ENCODE results near the gene SCO1.
"Not testable (repeated sequence)": the region's sequence is repeated elsewhere in the genome, so short reads cannot be mapped to it uniquely, and the experiment has no call there.

SCO1 gene

DNA sequence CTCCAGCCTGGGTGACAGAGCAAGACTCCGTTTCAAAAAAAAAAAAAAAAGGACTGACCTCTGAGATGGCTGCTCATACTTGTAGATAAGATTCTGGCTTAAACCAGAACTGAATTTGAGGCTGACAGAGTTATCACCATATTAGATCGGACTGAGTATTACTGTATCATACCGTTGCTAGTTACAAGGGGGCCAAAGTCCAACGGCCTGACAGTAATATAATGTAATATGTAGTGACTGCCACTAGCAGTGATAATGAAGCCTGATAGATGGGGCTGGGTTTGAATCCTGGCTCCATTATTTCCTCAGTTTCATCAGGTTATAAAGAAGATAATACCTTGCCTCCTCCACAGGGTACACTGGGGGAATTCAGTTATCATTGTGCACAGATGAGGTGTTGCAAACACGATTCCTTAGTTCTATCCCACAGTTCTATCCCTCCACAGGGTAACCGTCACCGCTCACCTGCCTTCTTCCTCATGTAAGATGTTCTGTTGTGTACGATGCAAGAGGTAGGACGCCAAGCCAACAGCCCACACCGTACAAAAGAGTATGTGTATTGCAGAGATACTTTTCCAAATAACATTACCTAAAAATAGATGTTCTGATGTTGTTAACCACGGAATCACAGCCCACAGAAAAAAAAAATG is 27.3 kb upstream of the SCO1 start:
- DNase-seq = no peak

DNA sequence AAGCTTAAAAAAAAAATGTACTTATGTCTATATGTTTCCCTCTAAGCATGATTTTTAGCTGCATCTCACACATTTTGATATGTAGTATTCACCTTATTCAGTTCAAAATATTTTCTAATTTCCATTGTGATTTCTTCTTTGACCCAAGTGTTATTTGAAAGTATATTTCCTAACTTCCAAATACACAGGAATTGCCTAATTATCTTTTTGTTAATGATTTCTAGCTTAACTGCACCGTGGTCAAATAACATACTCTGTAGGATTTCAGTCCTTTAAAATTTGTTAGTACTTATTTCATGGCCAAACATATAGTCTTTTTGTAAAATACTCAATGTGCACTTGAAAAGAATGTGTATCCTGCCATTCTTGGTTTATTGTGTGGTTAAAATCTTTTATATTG is 21.2 kb upstream of the SCO1 start:
- no peak for DNase-seq

DNA sequence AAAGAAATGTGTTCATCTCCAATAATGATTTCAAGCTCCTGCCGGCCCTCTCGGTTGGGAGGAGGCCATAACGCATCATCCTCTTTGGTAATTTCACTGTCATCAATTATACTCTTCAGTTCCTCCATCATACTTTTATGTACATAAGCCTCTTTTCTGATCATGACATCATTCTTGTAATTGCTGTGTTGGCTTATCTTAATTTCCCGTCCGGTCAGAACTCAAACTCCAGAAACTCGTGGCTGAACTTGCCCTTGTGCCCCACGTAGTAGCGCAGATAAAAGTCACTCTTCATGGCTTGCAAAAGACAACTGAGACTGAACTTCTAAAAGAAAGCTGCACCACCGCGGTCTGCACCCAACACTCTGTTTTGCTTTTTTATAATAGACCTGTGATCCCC is 18.9 kb upstream of the SCO1 start:
- no peak for DNase-seq

DNA sequence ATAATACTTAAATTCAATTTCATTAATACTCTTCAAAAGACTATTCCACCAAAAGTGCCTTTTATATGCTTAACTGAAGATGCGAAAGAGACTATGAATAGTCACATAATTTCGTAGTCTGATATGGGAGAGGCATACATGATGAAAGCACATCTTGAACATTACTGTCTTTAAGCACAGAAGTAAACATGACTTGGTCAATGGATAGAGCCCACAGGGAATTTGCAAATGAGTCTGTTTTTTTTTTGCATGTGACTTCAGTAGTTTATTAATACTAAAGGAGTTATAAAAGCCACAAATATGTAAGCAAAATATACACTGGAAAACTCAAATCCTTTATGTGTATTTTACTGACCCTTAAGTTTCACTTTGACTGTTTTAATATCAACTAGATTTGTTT is 16.0 kb upstream of the SCO1 start:
- no peak for DNase-seq

DNA sequence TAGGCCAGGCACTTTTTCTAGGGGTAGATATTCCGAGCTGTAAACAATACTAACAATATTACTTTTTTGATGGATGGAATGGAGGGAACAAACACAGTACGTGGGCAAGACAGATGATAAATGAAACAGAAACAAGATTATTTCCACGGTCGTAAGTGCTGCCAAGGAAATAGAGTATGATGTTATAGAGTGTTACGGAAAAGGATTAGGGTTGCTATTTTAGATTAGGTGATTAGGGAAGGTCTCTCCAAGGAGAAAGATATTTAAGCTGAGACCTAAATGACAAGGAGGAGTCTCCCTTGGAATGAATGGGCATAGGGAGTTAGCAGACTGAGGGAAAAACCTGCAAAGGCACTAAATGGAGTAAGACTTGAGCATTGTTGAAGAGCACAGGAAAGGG is 8.4 kb upstream of the SCO1 start:
- DNase-seq = no peak

DNA sequence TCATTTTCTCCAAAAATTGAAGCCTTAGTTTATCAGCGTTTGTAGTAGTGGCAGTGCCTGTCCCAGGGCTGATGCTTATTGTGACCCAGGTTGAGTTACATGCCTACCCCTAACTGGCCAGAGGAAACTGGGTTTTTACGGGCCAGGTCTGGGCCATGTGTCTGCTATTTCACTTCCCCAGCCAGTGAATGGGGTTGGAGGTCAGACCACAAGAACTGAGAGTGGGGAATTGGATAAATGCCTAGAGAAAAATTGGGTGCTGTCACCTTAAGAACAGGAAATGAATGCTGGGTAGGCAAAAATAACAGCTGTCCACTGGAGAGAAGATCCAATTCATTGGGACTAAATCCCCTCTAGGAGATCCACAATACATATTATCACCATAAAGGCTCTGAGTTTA is 5.2 kb upstream of the SCO1 start:
- DNase-seq = no peak

DNA sequence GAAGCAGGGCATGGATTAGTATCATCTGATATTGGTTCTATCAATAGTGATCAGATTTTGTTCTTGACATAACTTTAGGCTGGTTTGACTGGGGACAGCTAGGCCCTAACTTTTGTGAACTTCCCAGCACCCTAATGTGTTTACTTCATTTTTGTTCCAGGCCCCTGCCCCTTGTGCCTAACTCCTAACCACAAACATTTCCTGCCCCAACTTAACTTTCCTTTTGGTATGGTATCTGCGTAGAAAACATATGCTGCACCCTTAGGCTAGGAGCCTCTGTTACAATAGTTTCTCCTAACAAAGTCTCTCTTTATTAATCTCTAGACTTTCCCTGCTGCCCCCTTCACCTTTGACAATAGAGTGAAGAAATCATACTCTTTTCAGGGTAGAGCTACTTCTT is 2.5 kb upstream of the SCO1 start:
- no peak for DNase-seq

DNA sequence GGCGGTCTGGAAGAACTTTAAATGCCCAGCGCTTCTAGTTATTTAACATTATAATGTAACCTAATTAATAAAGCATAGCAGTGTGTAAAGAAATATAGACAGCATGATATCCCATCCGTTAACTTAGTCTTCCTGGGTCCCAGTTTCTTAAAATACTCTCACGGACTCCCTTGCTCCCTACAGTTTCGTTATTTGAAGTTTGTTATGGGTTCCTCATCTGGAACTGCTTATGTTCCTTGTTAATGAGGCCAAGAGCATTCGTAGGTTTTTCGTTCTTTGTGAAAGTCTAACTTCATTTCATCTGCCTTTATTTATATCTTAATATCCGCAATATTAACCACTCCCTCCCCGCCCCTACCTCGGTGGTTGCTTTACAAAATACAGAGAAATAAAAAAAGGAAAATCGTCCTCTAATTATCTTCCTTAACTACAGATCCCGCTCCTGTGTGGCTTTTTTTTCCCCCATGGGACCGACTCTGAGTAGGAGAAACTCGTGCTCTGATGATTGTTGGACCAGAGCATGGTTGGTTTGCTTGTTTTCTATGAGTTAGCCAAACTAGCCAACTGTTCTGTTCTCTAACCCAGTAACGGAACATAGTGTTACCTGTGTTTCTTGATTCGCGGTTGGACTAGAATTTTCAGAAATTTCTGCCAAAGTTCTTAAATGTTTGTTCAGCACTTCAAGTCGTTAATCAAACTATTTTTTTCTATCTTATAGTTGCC is 924 bp upstream of the SCO1 start:
- DNase-seq = no peak

DNA sequence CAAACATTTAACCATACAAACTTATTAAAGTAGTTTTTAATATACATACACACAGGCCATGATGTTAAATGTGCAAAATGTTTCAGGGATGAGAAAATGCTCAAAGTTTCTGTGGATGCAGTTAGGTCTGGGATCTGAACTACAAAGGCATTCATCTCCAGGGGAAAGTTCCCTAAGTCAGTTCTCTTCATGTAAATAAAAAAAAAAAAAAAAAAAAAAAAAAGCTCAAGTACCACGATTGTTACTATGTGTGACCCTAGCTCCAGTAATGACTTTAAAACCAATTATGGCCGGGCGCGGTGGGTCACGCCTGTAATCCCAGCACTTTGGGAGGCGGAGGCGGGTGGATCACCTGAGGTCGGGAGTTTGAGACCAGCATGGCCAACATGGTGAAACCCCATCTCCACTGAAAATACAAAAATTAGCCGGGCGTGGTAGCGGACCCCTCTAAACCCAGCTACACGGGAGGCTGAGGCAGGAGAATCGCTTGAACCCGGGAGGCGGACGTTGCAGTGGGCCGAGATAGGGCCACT is 1.4 kb downstream of the SCO1 start:
- DNase-seq = not testable (repeated sequence)

DNA sequence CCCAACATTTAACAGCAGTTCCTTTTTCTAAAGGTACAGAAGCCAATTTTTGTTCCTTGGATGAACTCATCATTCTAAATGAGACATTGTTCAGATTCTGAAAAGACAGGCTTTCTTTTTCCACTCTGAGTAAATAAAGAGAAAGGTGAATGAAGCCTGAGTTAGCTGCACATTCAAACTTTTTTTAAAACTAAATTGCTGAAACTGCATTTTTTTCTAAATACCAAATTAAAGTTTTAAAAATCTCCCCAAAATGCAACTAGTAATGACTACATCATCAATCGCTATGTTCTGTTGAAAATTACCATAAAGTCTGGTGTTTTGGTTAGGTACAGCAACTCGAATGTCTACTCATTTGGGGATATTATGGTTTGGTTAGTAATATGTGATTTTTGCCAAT is 9.8 kb downstream of the SCO1 start:
- DNase-seq = no peak

DNA sequence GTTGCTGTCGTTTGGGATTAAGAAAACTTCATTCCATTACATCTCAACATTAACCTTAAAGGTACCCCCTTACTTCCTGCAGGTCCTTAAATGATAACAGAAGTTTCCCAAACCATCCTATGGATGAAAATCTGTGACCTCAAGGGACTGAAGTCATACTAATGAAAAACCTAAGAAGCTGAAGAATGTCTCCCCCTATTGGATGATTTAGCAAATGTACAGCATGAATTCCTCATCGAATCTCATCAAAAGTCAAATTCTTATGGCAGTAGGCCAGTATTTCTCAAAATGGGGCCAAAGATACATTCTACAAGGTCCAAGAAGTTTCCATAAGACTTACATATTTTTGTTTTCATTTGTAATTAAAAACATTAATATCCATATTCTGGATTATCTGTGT is 13.5 kb downstream of the SCO1 start:
- no peak for DNase-seq

DNA sequence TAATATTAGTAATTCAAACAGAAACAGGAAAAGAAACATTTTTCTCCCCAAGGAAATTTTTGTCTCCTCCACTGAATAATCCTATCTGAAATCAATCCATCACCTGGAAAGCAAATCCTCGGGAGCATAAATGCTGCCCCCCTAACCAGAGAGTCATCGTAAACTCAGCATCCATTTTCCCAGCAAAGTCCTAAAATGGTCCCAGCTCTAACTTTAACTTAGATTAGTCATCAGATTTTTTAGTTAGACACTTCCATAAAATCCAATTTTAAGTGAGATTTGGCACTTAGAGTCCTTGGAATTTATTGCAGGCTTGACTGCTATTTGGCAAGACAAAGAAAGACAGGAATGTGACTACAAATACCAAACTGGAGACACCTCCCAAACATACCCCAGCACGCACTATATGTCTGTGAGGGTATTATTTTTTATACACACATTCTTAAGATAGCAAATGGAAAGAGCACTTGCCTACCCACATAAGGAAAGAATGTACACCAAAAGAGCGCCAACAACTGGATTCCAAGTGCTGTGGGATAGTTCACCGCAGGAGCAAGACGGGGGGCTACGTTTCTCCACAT is 15.4 kb downstream of the SCO1 start:
- DNase-seq = no peak

DNA sequence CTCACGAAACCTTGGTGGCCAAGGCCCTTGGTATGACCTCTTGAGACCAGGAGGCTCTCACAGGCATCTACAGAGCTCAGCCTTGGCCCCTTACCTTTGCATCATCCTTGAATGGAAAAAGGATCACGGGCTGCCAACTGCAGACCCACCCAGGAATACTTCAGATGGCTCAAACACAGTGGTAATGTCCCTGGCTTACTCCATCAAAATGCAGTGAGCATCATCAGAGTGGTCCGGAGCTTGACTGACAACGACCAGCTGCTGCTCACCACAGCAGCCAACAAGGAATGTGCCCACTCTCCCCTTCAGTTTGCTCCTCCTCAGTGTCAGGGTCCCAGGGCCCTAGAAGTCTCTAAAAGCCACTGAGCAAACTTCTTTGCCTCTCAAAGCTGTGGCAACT is 22.6 kb downstream of the SCO1 start:
- DNase-seq = no peak

DNA sequence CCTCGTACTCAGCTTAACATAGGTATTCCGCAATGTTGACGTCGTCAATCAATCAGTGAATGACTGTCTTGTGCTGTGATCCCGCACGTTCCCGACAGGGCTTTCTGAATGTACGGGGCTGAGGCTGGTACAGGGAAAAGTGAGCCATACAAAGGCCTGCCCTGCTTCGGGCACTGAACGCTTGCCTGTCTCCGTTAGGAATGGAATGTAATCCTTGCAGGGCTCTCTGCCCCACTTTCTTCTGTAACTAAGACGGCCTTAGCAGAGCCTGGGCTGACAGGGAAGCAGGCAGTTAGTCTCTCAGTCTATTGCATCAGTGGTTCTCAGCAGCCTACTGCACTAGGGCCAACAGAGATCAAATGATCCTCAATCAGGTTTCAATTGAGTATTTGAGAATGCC is 24.0 kb downstream of the SCO1 start:
- no peak for DNase-seq

DNA sequence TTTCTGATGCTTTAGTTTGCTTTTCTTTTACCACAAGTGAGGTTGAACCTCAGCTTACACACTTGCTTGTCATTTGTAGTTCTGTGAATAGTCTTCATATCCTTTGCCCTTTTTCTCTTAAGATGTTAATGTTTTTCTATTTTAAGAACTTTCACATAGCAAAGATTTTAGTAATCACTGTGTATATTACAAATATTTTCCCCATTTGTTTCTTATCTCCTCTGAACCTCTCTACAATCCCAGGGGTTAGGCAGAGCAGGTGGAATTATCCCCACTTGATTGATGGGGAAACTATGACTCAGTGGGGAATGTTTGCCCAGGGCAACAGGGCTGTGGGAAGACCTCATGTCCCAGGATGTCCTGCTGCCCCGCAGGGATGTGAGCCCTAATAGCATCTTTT is 28.6 kb downstream of the SCO1 start:
- DNase-seq = no peak

DNA sequence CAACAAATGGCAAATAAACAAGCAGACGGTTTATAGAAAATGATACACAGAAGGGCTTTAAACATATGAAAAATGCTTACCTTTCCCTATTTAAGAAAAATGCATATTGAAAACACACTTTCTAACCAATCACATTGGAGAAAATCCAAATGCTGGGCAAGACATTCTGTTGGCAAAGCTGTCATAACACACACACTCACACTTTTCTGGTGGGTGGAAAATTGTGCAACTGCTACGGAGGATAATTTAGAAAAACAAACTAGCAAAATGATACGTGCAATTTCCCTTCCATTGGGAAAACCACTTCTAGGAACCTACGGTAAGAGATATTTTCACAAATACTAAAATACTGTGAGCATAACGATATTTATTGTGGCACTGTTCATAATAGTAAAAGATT is 30.4 kb downstream of the SCO1 start:
- DNase-seq = no peak

DNA sequence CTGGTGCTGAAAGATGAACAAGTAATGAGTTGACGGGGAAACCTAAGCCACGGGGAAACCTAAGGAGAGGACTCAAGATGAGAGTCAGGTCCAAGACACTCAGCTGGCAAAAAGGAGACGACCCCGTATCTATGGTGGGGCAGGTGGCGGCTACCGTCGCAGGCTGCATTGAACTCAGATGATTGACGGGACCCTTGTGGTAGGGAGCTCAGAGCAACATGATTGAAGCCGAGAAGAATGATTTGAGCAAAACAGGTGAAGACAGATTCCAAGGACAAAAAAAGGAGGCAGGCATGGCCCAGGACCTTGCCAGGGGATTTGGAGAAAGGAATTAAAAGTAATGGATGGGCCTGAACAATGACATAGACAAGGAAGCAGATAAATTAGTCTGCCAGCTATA is 32.8 kb downstream of the SCO1 start:
- DNase-seq = no peak

DNA sequence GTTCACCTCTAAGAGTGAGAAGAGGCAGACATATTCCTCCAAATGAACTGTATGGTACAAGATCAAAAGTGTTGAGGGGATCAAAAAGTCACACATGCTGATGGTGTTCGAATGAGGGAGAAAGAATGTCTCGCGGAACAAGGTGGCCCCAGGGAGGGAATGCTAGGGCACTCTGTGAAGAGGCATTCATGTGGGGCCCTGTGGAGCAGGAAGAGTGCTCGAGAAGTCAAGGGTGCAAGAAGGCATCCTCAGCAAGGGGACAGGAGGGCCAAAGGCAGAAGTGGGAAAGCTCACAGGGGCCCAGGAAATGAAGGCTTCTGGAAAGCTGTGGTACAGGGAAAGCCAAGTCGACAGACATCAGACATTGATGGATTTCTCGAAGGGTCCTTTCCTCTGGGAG is 34.1 kb downstream of the SCO1 start:
- DNase-seq = no peak

DNA sequence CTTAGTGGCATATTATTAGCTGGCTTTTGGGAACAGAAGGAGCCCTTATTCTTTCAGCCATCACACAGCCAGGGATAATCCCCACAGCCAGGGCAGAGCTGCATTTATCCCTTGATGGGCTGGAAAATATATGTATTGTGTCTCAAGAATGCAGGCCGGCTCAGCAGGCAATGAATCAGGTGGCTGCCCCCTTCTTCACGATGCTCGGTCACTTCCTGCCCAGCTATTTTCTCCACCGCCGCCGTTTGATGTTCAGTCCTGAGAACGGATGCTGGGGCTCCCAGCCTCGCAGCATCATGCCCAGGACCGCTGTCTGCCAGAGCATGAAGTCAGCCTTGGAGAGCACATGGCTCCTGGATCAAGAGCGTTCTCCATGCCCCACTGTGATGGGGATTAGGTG is 35.9 kb downstream of the SCO1 start:
- DNase-seq = no peak

DNA sequence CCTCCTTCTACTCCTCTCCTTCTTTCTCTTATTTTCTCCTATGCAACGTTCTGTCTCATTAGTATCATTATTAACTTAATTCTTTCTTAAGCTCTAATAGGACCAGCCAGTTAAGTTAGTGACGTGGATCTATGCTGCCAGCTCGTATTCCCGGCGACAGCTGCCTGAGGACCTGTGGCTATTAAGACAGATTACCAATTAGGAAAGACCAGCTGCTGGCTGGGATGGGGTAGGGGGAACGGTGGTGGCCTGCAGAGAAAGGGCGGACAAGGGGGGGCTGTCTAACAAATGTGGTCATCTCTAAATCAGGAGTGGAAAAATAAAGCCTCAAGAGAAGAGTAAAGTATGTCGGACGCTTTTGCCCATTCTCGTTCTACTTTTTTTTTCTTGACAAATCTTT is 39.5 kb downstream of the SCO1 start:
- DNase-seq = no peak

DNA sequence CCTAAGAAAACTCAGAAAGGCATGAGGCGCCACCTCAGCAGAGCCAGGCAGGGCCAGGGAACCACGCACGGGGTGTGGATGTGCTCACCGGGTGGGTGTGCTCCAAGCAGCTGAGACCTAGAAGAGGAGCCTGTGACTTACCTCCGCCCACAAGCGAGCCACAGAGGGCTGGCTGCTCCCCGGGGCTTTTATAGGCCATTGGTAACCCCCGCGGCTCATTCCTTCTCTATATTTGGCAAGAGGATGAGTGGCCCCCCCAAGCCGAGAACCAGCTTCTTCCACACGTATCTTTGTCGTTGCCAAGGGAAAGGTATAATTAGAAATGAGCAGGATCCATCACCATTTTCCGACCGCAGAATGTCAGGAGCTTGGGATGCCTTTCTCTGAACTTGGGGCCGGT is 40.2 kb downstream of the SCO1 start, which contains the start of gene MYH3:
Gene MYH3 (minus strand): TSS at position 162 of the 400 bp plus-strand sequence. CDS start 2,245 bp downstream, outside the sequence.
- no peak for DNase-seq

DNA sequence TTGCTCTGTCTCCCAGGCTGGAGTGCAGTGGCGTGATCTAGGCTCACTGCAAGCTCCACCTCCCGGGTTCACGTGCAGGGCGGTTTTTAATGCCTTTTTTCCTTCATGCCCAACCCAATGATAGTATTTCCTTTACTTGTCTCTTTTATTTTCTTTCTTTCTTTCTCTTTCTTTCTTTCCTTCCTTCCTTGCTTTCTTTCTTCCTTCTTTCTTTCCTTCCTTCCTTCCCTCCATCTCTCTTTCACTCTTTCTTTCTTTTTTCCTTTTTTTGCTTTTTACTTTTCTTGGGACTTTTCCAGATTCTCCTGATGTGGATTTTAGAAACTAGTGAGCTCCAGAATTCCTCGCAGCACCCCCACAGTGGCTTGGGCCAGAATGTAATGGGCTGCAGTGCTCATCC is 43.3 kb downstream of the SCO1 start:
- no peak for DNase-seq

DNA sequence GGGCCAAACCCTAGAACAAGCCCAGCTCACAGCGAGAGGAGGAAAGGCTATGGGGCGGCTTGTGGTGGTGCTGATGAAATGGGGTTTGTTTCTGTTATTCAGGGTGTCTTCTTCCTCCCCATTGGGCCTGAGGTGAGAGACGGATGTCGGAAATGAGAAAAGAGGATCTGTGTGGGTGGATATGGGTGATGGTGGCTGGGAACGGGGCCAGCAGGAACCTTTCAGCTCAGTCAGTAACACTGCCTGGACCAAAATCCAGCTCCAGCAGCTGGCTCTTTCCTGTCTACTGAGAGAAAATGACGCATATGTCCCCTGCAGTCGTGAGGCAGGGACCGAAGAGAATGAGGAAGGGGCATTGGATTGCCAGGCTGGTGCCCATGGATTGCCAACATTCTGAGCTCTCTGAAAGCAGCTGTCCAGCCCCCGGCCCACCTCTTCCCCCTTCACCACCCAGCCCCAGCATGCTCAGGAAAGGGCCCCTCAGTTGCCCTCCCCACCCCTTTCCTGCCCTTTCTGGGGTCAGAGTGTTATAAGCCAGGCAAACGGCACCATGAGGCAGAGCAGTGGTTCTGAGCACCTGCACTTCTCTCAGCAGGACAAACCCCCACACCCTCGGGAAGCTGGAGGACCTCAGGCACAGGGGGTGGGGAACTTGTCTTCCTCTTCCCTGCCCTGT is 44.2 kb downstream of the SCO1 start:
- no peak for DNase-seq

DNA sequence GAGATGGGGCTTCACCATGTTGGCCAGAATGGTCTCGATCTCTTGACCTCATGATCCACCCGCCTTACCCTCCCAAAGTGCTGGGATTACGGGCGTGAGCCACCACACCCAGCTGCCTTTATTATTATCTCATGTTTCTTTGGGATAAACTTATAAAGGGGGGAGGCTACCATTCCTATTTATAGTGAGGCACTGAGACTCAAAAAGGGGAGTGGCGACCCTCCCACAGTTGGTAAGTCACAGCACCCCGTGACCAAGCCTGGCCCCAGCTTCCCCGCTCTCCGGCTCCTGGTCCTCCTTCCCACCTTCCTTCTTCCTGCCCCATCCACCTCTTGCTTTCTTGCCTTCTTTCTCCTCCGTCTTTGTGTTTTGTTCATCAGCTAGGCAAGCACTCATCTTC is 45.4 kb downstream of the SCO1 start:
- DNase-seq = no peak

Measured in NCI-H1436 (cell line).